Large intestine (tissue), 3 donors: ENCODE data around the gene UBE3A. TPM values are rescaled to one million over a fixed set of nuclear protein-coding genes. Genes with fewer than 3 reads are reported as not detected.

ENCODE experiments used
- DNase-seq, 2 donors: peaks; one replicate each; pipeline versions ENCODE4 v3.0.0 to v3.0.0-alpha.2; 2013
- H3K27ac ChIP-seq: one replicate; pipeline ENCODE4 v1.5.1; 2013; ENCODE audit warnings: low read length
- H3K27me3 ChIP-seq: 2 replicates; pipeline ENCODE4 v1.6.1; 2013; ENCODE audit warnings: low read length; ENCODE audit not compliant: control insufficient read depth, insufficient read depth
- H3K36me3 ChIP-seq: 2 replicates; pipeline ENCODE4 v1.6.1; 2013; ENCODE audit warnings: low read length; ENCODE audit not compliant: control insufficient read depth, insufficient read depth
- H3K4me1 ChIP-seq: one replicate; pipeline ENCODE4 v1.6.1; 2013; ENCODE audit warnings: low read length; ENCODE audit not compliant: control insufficient read depth, insufficient read depth
- H3K4me3 ChIP-seq: one replicate; pipeline ENCODE4 v1.5.1; 2013; ENCODE audit warnings: low read length
- H3K9me3 ChIP-seq: one replicate; pipeline ENCODE4 v1.6.1; 2013; ENCODE audit warnings: mild to moderate bottlenecking, low read depth, low read length, moderate library complexity; ENCODE audit not compliant: control insufficient read depth
- WGBS: methylation state at CpG from one replicate; pipeline ENCODE4 v1.1.5; 2013; ENCODE audit warnings: low lambda C conversion rate; ENCODE audit not compliant: insufficient coverage; 5-methylcytosine and 5-hydroxymethylcytosine counted together
- polyA plus RNA-seq: library from polyadenylated mRNA; unstranded; fragments of 120-200 nt; gene quantifications from one replicate; pipeline ENCODE4 v1.2.1, GENCODE V29; 2013

UBE3A gene
- polyA plus RNA-seq, 1 donor: 54.5 TPM

GRCh38 chr15:25385986-25386385 is 52.8 kb downstream of the UBE3A start:
- H3K27me3 ChIP-seq: no peaks in the 10 kb centered on the region
- DNase-seq: no peak
- no peak overlapping the region for H3K27ac ChIP-seq

GRCh38 chr15:25381579-25381978 is 57.2 kb downstream of the UBE3A start:
- no peak for DNase-seq
- Histone ChIP-seq H3K27ac (no peak overlapping the region), H3K9me3 (peaks cover 7% of the 10 kb centered on the region), H3K27me3 (no peaks in the 10 kb centered on the region), H3K36me3 (peaks cover 18% of the 10 kb centered on the region), H3K4me1 (no peaks in the 10 kb centered on the region), H3K4me3 (no peak overlapping the region)
- WGBS: 100% methylated on average over 3 of the region's 5 CpGs

More at GRCh38 chr15:25385986-25386385, 52.8 kb downstream of the UBE3A start:
- no peaks in the 10 kb centered on the region for H3K4me1 ChIP-seq
- H3K36me3 ChIP-seq: peaks cover 10% of the 10 kb centered on the region
- H3K9me3 ChIP-seq: peaks cover 7% of the 10 kb centered on the region
- no peak overlapping the region for H3K4me3 ChIP-seq

GRCh38 chr15:25378501-25378901 is 60.3 kb downstream of the UBE3A start:
- H3K4me3 ChIP-seq: no peak overlapping the region
- peaks cover 28% of the 10 kb centered on the region for H3K36me3 ChIP-seq
- DNase-seq: no peak
- no peaks in the 10 kb centered on the region for H3K4me1 ChIP-seq
- no peaks in the 10 kb centered on the region for H3K27me3 ChIP-seq
- 100% methylated on average over 2 of the region's 2 CpGs for WGBS
- peaks cover 3% of the 10 kb centered on the region for H3K9me3 ChIP-seq
- H3K27ac ChIP-seq: no peak overlapping the region

GRCh38 chr15:25375557-25375956 is 63.3 kb downstream of the UBE3A start:
- Histone ChIP-seq H3K36me3 (peaks cover 39% of the 10 kb centered on the region), H3K9me3 (no peaks in the 10 kb centered on the region), H3K27ac (no peak overlapping the region), H3K27me3 (no peaks in the 10 kb centered on the region), H3K4me3 (no peak overlapping the region), H3K4me1 (no peaks in the 10 kb centered on the region)
- DNase-seq: no peak
- WGBS: no CpG with 5 or more reads among the region's 5 CpGs

- no peaks in the 10 kb centered on the region for H3K9me3 ChIP-seq
- no peak overlapping the region for H3K4me3 ChIP-seq
- no peaks in the 10 kb centered on the region for H3K27me3 ChIP-seq
- H3K36me3 ChIP-seq: peaks cover 34% of the 10 kb centered on the region
- WGBS: no CpG with 5 or more reads among the region's 3 CpGs
- no peaks in the 10 kb centered on the region for H3K4me1 ChIP-seq
- no peak for DNase-seq
- no peak overlapping the region for H3K27ac ChIP-seq
These were observed 64.7 kb downstream of the UBE3A start for GRCh38 chr15:25374143-25374542.

- Histone ChIP-seq H3K4me3 (no peak overlapping the region), H3K36me3 (peaks cover 34% of the 10 kb centered on the region), H3K4me1 (no peaks in the 10 kb centered on the region), H3K27ac (no peak overlapping the region), H3K9me3 (no peaks in the 10 kb centered on the region), H3K27me3 (no peaks in the 10 kb centered on the region)
- WGBS: no CpG with 5 or more reads among the region's 1 CpG
- DNase-seq: no peak
These were observed 66.5 kb downstream of the UBE3A start for GRCh38 chr15:25372298-25372697.

GRCh38 chr15:25368850-25369249 is 70.0 kb downstream of the UBE3A start:
- H3K27me3 ChIP-seq: no peaks in the 10 kb centered on the region
- peaks cover 23% of the 10 kb centered on the region for H3K36me3 ChIP-seq
- no peak for DNase-seq
- 100% methylated on average over 1 of the region's 1 CpG for WGBS
- H3K4me1 ChIP-seq: no peaks in the 10 kb centered on the region
- H3K27ac ChIP-seq: no peak overlapping the region
- H3K4me3 ChIP-seq: no peak overlapping the region
- H3K9me3 ChIP-seq: no peaks in the 10 kb centered on the region

GRCh38 chr15:25366058-25366457 is 72.8 kb downstream of the UBE3A start:
- Histone ChIP-seq H3K9me3 (no peaks in the 10 kb centered on the region), H3K27ac (no peak overlapping the region), H3K36me3 (peaks cover 14% of the 10 kb centered on the region), H3K4me3 (no peak overlapping the region), H3K4me1 (no peaks in the 10 kb centered on the region), H3K27me3 (no peaks in the 10 kb centered on the region)
- 80% methylated on average over 1 of the region's 1 CpG for WGBS
- DNase-seq: no peak

GRCh38 chr15:25362545-25362944 is 76.3 kb downstream of the UBE3A start:
- Histone ChIP-seq H3K4me3 (no peak overlapping the region), H3K4me1 (no peaks in the 10 kb centered on the region), H3K27ac (no peak overlapping the region), H3K9me3 (no peaks in the 10 kb centered on the region), H3K27me3 (no peaks in the 10 kb centered on the region), H3K36me3 (peaks cover 18% of the 10 kb centered on the region)
- 100% methylated on average over 1 of the region's 1 CpG for WGBS
- DNase-seq: no peak

- H3K9me3 ChIP-seq: peaks cover 6% of the 10 kb centered on the region
- no peak overlapping the region for H3K27ac ChIP-seq
- peaks cover 25% of the 10 kb centered on the region for H3K36me3 ChIP-seq
- no peaks in the 10 kb centered on the region for H3K4me1 ChIP-seq
- DNase-seq: no peak
- no peaks in the 10 kb centered on the region for H3K27me3 ChIP-seq
- no peak overlapping the region for H3K4me3 ChIP-seq
- WGBS: 100% methylated on average over 1 of the region's 2 CpGs
These were observed 91.1 kb downstream of the UBE3A start for GRCh38 chr15:25347707-25348106.

- H3K27ac ChIP-seq: no peak overlapping the region
- no peaks in the 10 kb centered on the region for H3K4me1 ChIP-seq
- H3K36me3 ChIP-seq: peaks cover 19% of the 10 kb centered on the region
- no peak overlapping the region for H3K4me3 ChIP-seq
- 100% methylated on average over 1 of the region's 3 CpGs for WGBS
- H3K27me3 ChIP-seq: no peaks in the 10 kb centered on the region
- no peak for DNase-seq
- H3K9me3 ChIP-seq: peaks cover 6% of the 10 kb centered on the region
These were observed 92.5 kb downstream of the UBE3A start for GRCh38 chr15:25346371-25346770.
